HG02763 (cell line): ENCODE data around the gene PYY.
"Not testable (repeated sequence)": the region's sequence is repeated elsewhere in the genome, so short reads cannot be mapped to it uniquely, and the experiment has no call there.

Experiments
- ATAC-seq: cut with Tn5 transposase; IDR thresholded peaks from one replicate; pipeline ENCODE4 v1.9.1; 2021; ENCODE audit warnings: mild to moderate bottlenecking, moderate library complexity; ENCODE audit not compliant: unreplicated experiment

PYY gene

GRCh38 chr17:43953746-43954145 lies at the start of gene PYY:
PYY (minus strand) TSS chr17:43953940; CDS start chr17:43953483, 457 bp downstream.
- no peak for ATAC-seq

- no peak for ATAC-seq
These were observed 48.6 kb upstream of the PYY start for GRCh38 chr17:44002141-44002848.

GRCh38 chr17:44001461-44001920 lies 47.8 kb upstream of the PYY start:
- no peak for ATAC-seq

GRCh38 chr17:44000871-44001460 lies 47.2 kb upstream of the PYY start:
- no peak for ATAC-seq

GRCh38 chr17:44000141-44000860 lies 46.6 kb upstream of the PYY start:
- ATAC-seq = no peak

- no peak for ATAC-seq
These were observed 45.3 kb upstream of the PYY start for GRCh38 chr17:43999024-43999423.

GRCh38 chr17:43998552-43998951 lies 44.8 kb upstream of the PYY start:
- ATAC-seq = no peak

- not testable (repeated sequence) for ATAC-seq
These were observed 43.4 kb upstream of the PYY start for GRCh38 chr17:43997180-43997579.

GRCh38 chr17:43995150-43995471 lies 41.4 kb upstream of the PYY start:
- no peak for ATAC-seq

GRCh38 chr17:43994272-43995149 lies 40.8 kb upstream of the PYY start:
- no peak for ATAC-seq

- ATAC-seq = no peak
These were observed 38.9 kb upstream of the PYY start for GRCh38 chr17:43992641-43993040.

GRCh38 chr17:43988301-43988700 lies 34.6 kb upstream of the PYY start:
- ATAC-seq = no peak

GRCh38 chr17:43987131-43988021 lies 33.6 kb upstream of the PYY start:
- no peak for ATAC-seq

- no peak for ATAC-seq
These were observed 32.7 kb upstream of the PYY start for GRCh38 chr17:43986225-43986981.

- ATAC-seq = no peak
These were observed 30.8 kb upstream of the PYY start for GRCh38 chr17:43984521-43984920.

- ATAC-seq = no peak
These were observed 30.0 kb upstream of the PYY start for GRCh38 chr17:43983515-43984411.

GRCh38 chr17:43983196-43983514 lies 29.4 kb upstream of the PYY start:
- ATAC-seq = no peak

GRCh38 chr17:43982171-43982570 lies 28.4 kb upstream of the PYY start:
- no peak for ATAC-seq

- no peak for ATAC-seq
These were observed 25.9 kb upstream of the PYY start for GRCh38 chr17:43979671-43980070.
